Mesothelial cell of epicardium (in vitro differentiated cells): Measurements from ENCODE around the gene HSD17B8. TPM values are rescaled to one million over a fixed set of nuclear protein-coding genes. Genes with fewer than 3 reads are reported as not detected.

Source experiments
- DNase-seq, 2 experiments: peaks; one replicate each; pipeline ENCODE4 v3.0.0; 2021; ENCODE audit warnings: low spot score in 2 of 2; ENCODE audit not compliant: unreplicated experiment in 2 of 2
- H3K27ac Mint-ChIP-seq: 2 replicates; pipeline ENCODE4 v1.8.0; 2021; ENCODE audit warnings: mixed read lengths
- H3K27me3 Mint-ChIP-seq: 2 replicates; pipeline ENCODE4 v1.8.0; 2021; ENCODE audit warnings: low read depth, mixed read lengths
- H3K36me3 Mint-ChIP-seq: 2 replicates; pipeline ENCODE4 v1.8.0; 2021; ENCODE audit warnings: mixed read lengths
- H3K4me1 Mint-ChIP-seq: 2 replicates; pipeline ENCODE4 v1.8.0; 2021; ENCODE audit warnings: mixed read lengths
- H3K4me3 Mint-ChIP-seq: 2 replicates; pipeline ENCODE4 v1.8.0; 2021; ENCODE audit warnings: mild to moderate bottlenecking, moderate library complexity, mixed read lengths
- H3K9me3 Mint-ChIP-seq: 2 replicates; pipeline ENCODE4 v1.8.0; 2021; ENCODE audit warnings: mixed read lengths
- CTCF ChIP-seq: fragments of 200-600 bp; sonication (generic); IDR thresholded peaks from one replicate; pipeline ENCODE4 v1.5.0; 2021; ENCODE audit warnings: antibody characterized with exemption; ENCODE audit not compliant: unreplicated experiment
- total RNA-seq: library from RNA; stranded (reverse); gene quantifications from 3 replicates; pipeline ENCODE4 v1.2.1, GENCODE V29; 2021

The HSD17B8 gene
- total RNA-seq, 1 donor from 2014 or later, result 15.0 TPM

GRCh38 chr6:33195304-33196165 is 8.9 kb upstream of the HSD17B8 start:
- Mint-ChIP-seq H3K9me3 (no peaks in the 10 kb centered on the region), H3K4me1 (peaks cover 38% of the 10 kb centered on the region), H3K4me3 (no peak overlapping the region), H3K27ac (no peak overlapping the region), H3K36me3 (peaks cover 13% of the 10 kb centered on the region), H3K27me3 (peaks cover 11% of the 10 kb centered on the region)
- no peak for DNase-seq
- no peak for TF ChIP-seq CTCF

- H3K4me3 Mint-ChIP-seq, result peak overlapping the region; percentile 99
- H3K27ac Mint-ChIP-seq, result peak overlapping the region; percentile 73
Observed at GRCh38 chr6:33197431-33198048, 6.9 kb upstream of the HSD17B8 start.

GRCh38 chr6:33198159-33198852 is 6.1 kb upstream of the HSD17B8 start:
- Mint-ChIP-seq H3K9me3 (no peaks in the 10 kb centered on the region), H3K27me3 (no peaks in the 10 kb centered on the region), H3K27ac (peak overlapping the region; percentile 73), H3K4me1 (peaks cover 52% of the 10 kb centered on the region), H3K36me3 (peaks cover 28% of the 10 kb centered on the region), H3K4me3 (peak overlapping the region; percentile 99)
- DNase-seq, result no peak
- TF ChIP-seq CTCF, result no peak

More at GRCh38 chr6:33197431-33198048, 6.9 kb upstream of the HSD17B8 start:
- Mint-ChIP-seq H3K27me3 (no peaks in the 10 kb centered on the region), H3K4me1 (peaks cover 48% of the 10 kb centered on the region), H3K9me3 (no peaks in the 10 kb centered on the region), H3K36me3 (peaks cover 21% of the 10 kb centered on the region)
- no peak for DNase-seq
- TF ChIP-seq CTCF, result peak; percentile 48

GRCh38 chr6:33198853-33199436 is 5.5 kb upstream of the HSD17B8 start:
- no peak for TF ChIP-seq CTCF
- no peaks in the 10 kb centered on the region for H3K9me3 Mint-ChIP-seq
- DNase-seq, result no peak
- peak overlapping the region; percentile 90 for H3K27ac Mint-ChIP-seq
- peaks cover 54% of the 10 kb centered on the region for H3K4me1 Mint-ChIP-seq
- peaks cover 29% of the 10 kb centered on the region for H3K36me3 Mint-ChIP-seq
- peak overlapping the region; percentile 99 for H3K4me3 Mint-ChIP-seq
- no peaks in the 10 kb centered on the region for H3K27me3 Mint-ChIP-seq

GRCh38 chr6:33199687-33200218 is 4.7 kb upstream of the HSD17B8 start:
- Mint-ChIP-seq H3K36me3 (peaks cover 26% of the 10 kb centered on the region), H3K4me1 (peaks cover 58% of the 10 kb centered on the region), H3K4me3 (peak overlapping the region; percentile 99), H3K27ac (peak overlapping the region; percentile 90), H3K27me3 (no peaks in the 10 kb centered on the region), H3K9me3 (no peaks in the 10 kb centered on the region)
- DNase-seq, result no peak
- TF ChIP-seq CTCF, result no peak
